ENCODE measurements around the gene CYLD.

The CYLD gene

GRCh38 chr16:50771366-50771765, 29.5 kb downstream of the CYLD start:
- in situ Hi-C loops (cut with MboI; ENCODE audit: low sequenced_read_pairs): no loop called here

DNA sequence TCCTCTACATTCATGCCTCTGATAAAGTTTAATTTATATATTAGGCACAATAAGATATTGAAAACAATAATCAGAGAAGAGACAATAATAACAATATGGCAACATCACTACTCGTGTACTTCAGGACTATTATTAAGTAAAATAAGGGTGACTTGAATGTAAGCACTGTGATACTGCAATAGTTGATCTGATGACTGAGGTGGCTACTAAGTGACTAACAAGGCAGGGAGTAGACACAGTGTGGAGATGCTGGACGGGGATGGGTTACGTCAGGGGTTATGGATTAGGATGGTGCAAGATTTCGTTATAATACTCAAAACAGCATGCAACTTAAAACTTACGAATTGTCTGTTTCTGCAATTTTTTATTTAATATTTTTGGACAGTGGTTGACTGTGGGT, 32.5 kb downstream of the CYLD start:
- in situ Hi-C loops (cut with MboI; ENCODE audit: low sequenced_read_pairs): no loop called here

DNA sequence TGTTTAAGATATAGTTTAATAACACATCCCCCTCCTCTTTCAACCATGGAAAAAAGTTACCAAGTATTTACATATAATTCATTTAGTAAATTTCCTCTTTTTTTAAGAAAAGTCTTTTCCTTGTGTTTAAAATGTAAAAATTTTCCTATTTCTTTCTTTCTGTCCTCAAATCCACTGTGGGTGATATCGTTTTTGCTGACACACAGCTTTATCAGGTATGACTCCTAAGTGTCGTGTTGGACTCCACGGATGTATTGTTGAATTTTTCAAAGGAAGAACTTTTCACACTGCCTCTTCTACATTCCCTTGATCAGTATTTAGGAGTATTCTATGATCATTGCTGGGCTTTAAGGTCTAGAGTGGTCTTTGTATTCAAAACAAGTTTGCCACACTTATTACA, 33.1 kb downstream of the CYLD start:
- in situ Hi-C loops (cut with MboI; ENCODE audit: low sequenced_read_pairs): no loop called here

- in situ Hi-C loops (cut with MboI; ENCODE audit: low sequenced_read_pairs): no loop called here
Observed at GRCh38 chr16:50776037-50776436, 34.2 kb downstream of the CYLD start.

DNA sequence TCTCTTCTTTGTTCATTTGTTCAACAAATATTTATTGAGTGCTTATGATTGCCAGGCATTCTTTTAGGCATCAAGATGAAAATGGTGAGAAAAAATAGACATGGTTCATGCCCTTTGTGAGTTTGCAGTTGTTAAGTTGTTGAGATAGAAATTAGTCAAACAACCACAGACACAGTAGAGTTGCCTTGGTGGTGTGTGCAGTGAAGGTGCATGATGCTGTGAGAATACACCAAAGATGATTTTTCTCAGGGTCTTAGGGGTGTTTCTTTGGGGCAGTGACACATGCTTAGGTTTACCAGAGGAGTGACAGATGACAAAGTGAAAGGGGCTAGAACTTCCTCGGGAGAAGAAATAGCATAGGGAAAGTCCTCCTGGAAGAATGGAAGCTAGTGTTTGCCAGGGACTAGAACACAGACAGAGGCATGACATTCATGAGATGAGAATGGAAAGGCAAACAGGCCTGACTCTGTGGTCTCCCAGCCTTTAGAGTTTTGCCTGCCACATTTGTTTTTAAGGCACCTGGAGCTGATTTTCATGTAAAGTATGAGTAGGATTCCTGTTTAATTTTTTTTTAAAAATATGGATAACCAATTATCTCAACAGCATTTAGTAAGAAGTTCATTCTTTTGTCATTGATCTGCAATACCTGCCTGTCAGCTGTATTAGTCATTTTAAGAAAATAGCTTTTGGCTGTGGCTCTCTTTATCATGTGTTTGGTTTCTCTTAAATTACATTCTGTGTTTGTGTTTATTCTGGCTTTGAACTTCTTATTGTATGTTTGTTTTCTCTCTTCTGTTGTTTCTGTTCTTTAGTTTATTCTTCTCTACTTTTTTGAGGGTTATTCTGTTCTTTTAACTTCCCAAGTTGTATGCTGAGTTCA, 36.6 kb downstream of the CYLD start:
- in situ Hi-C loops (cut with MboI; ENCODE audit: low sequenced_read_pairs): no loop called here

DNA sequence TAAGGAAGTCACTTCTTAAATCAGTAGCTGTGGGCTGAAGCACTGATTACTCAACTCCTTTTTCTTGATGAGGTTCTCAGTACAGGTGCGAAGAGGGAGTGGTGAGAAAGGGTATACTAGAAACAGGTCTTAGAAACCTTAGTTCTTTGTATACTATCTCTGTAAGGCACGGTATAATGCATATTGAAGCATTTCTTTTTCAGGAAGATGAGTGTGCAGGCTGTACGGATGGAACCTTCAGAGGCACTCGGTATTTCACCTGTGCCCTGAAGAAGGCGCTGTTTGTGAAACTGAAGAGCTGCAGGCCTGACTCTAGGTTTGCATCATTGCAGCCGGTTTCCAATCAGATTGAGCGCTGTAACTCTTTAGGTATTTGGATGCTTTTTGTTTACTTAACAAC, 39.2 kb downstream of the CYLD start:
- in situ Hi-C loops (cut with MboI; ENCODE audit: low sequenced_read_pairs): no loop called here

- in situ Hi-C loops (cut with MboI; ENCODE audit: low sequenced_read_pairs): no loop called here
Observed at GRCh38 chr16:50781518-50781917, 39.6 kb downstream of the CYLD start.

DNA sequence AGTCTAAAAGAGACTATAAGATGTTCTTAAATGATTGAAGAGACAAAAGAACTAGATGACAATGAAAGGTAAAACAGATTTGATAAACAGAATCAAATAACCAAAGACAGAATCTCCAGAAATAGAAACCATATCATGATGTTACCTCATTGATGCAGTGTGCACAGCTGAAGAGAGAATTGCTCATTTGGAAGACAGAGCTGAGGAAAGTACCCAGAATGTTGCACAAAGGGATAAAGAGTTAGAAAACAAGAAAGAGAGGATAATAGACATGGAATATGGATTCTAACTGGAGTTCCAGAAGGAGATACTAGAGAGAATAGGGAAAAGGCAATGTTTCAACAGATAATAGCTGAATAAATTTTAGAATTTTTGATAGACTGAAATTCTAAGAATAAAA, 47.9 kb downstream of the CYLD start:
- in situ Hi-C loops (cut with MboI; ENCODE audit: low sequenced_read_pairs): no loop called here

DNA sequence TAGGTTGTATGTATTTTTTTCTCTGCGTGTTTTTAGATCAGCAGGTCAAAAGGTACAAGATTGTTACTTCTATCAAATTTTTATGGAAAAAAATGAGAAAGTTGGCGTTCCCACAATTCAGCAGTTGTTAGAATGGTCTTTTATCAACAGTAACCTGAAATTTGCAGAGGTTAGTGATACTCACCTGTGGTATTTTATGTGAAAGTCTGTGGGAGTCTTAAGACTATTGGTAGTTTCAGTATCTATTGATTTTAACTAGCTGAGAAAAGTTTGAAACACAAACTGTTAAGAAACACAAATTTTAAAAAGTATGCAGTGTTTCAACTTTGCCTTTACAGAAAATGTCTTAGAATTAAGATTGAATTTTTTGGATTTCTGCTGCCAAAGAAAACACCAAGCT, 49.6 kb downstream of the CYLD start:
- in situ Hi-C loops (cut with MboI; ENCODE audit: low sequenced_read_pairs): no loop called here

DNA sequence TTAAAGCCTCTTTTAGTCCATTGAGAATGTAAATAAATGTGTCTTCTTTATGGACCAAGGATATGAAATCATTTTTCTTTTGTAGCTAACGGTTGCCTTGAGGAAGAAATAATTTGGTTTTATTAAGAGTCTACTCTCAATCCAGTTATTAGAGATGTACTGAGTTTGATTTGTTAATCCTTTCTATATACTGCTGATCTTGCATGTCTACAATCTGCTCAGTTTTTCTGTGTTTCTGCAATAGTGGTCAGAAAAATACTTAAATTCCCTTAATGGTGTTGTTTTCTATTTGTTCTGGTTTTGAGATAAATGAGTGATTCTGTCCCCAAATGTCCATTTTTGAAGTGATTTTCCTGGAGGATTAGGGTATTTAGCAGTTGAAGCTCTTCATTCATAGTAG, 54.9 kb downstream of the CYLD start:
- in situ Hi-C loops (cut with MboI; ENCODE audit: low sequenced_read_pairs): no loop called here

- in situ Hi-C loops (cut with MboI; ENCODE audit: low sequenced_read_pairs): no loop called here
Observed at GRCh38 chr16:50797456-50797855, 55.6 kb downstream of the CYLD start.

DNA sequence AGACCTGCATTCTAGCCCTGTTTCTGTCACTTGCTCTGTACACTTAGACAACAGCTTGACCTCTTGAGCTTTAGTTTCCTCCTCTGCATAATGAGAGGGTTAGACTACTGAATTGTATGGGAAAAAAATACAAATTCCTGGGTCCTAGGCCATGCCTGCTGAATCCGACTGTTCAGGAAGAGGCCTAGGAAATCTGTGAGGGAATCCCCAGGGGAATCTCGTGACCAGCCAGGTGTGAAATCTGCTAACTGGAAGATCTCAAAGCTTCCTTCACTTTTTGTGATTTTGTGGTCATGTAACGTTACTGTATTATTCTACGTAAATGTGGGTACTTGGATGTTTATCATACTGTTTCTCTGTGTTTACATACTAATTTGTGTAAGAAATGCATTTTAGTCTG, 58.2 kb downstream of the CYLD start:
- in situ Hi-C loops (cut with MboI; ENCODE audit: low sequenced_read_pairs): no loop called here

GRCh38 chr16:50801036-50801435, 59.1 kb downstream of the CYLD start:
- in situ Hi-C loops (cut with MboI; ENCODE audit: low sequenced_read_pairs): no loop called here

- in situ Hi-C loops (cut with MboI; ENCODE audit: low sequenced_read_pairs): no loop called here
Observed at GRCh38 chr16:50802000-50802399, 60.1 kb downstream of the CYLD start.

DNA sequence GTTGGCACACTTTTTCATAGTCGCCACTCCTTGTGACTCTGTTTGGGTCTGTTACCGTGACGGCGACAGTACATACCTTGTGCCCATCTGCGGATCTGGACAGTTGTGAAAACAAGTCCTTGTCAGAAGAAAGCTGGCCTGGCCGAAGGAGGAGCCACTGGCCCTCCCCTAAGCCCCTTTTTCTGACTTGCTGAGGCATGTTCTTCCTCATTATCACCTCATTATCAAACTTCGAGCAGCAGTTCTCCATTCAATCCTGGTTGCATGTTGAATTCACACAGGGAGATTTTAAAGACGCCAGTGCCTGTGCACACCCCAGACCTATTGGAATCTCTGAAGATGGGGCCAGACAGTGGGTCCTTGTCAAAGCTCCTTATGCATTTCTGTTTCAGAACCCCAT, 61.1 kb downstream of the CYLD start:
- in situ Hi-C loops (cut with MboI; ENCODE audit: low sequenced_read_pairs): no loop called here

DNA sequence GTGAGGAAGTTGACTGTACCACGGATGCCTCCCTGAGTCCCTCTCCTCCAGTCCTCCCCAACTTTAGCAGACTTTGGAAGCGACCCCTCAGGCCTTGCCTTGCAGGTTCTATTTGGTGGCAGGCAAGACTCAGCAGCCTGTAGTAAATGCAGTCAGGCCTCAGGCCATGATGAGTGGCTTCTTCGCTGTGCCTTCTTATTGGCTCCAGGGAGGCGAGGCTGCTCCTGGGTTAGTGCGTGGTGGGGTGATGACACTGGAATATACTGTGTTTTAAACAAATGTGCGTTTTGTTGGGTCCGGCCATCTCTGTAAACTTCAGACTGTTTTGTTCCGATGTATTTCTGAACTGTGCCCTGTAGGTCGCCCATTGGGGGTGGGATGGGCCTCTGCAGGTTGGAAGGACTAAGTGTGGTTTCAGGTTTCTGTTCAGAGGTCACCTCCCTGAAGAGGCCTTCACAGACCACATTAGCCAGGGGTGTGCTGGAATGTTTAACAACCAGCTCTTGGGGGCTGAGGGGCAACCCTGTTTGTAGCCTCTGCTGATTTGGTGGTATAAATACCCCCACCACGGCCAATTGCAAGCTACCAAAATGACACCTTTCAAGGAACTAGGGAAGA, 62.5 kb downstream of the CYLD start:
- in situ Hi-C loops (cut with MboI; ENCODE audit: low sequenced_read_pairs): no loop called here

DNA sequence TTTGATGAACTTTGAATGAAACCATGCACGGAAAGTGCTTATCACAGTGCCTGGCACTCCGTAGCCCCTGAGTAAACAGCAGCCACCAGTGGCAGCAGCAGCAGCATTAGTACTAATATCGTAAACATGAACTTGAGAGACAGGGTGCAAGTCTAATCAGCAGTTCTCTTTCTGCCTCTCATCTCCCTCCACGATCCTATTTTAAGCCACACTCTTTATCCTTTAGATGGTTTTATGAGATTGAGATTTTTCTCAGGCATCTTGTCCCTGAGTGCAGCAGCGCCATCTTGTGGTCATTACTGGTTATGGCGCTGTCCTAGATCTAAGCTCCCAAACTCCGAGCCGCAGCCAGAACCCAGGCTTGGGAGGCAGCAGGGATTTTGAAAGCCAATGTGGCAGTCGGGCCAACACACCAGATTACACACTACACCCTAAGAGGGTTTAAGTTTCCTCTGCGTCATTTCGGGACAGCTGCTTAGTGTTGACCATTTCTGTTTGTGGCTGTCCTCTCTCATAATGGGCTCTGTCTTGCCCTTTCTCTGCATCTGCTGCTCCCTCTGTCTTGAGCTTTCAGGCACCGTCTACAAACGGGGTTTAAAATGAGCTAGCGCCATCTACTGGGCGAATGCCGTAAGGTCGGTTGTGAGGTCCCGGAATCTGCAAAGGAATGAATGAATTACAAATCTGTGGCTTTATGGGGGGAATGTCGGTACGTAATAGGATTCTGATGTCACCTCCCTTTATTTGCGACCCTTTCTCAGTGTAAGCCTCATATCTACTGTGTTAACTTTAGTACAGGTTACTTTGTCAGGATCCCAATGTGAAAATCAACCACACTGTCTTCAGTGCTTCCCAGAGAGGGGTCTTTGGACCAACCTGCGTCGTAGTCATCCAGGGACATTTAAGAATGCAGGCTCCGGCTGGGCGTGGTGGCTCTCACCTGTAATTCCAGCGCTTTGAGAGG, 64.5 kb downstream of the CYLD start:
- in situ Hi-C loops (cut with MboI; ENCODE audit: low sequenced_read_pairs): no loop called here

DNA sequence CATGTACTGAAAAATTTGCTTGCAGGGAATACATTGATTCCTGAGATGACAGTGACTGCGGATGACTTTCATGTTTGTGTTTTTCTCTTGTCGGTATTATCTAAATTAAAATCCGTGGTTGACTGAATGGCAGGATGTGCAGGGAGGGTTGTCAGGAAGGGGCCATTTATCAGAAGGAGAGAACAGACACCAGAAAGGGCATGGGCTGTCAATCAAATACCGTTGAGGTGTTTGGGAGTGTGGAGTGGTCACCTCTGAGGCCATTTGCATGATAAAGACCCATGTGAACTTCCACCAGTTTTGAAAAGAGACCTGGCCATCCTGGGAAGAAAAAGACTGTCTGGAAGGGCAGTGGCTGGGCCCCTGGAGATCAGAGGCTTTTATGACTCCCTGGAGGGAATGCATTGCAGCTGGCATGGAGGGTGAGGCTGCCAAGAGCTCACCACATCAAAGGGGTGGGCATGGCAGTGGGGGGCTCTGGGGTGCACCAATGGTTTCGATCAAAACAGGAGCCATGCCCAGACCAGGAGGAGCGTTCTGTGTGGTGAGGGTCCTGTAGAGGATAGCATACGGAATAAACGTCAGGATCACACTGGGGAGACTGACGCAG, 67.1 kb downstream of the CYLD start:
- in situ Hi-C loops (cut with MboI; ENCODE audit: low sequenced_read_pairs): no loop called here

GRCh38 chr16:50809561-50809960, 67.7 kb downstream of the CYLD start:
- in situ Hi-C loops (cut with MboI; ENCODE audit: low sequenced_read_pairs): no loop called here

- in situ Hi-C loops (cut with MboI; ENCODE audit: low sequenced_read_pairs): no loop called here
Observed at GRCh38 chr16:50810241-50810965, 68.5 kb downstream of the CYLD start.

Measured in HL-60/S4 treated with phorbol 12-myristate 13-acetate at 8.2 ng/mL for 4 days and 3 days (cell line).